Measurements from ENCODE around the gene MMP10.

MMP10 gene

GRCh38 chr11:102763440-102763839 lies 17.0 kb downstream of the MMP10 start:
- no peak for DNase-seq (ENCODE audit: low read depth, low spot score)
- TF ChIP-seq YY1 (IDR thresholded peaks at IDR 0.05; ENCODE audit: insufficient read depth, insufficient read length) (no peak), SUZ12 (IDR thresholded peaks at IDR 0.05; ENCODE audit: extremely low read depth, insufficient read depth, insufficient read length) (no peak), ZNF274 (IDR thresholded peaks at IDR 0.05; ENCODE audit: low read depth, low read length) (no peak)
- H3K4me1 ChIP-seq (ENCODE audit: insufficient read depth, insufficient read length) = no peaks in the 10 kb centered on the region
- no peak overlapping the region for H3K4me3 ChIP-seq (ENCODE audit: insufficient read length, low read depth)
- no peaks in the 10 kb centered on the region for H3K9me3 ChIP-seq (ENCODE audit: insufficient read depth, low read length)
- H3K27me3 ChIP-seq (ENCODE audit: insufficient read depth, insufficient read length) = no peaks in the 10 kb centered on the region
- H3K9ac ChIP-seq (ENCODE audit: insufficient read length, low read depth) = no peak overlapping the region
- H3K36me3 ChIP-seq (ENCODE audit: insufficient read depth, insufficient read length, low read length) = no peaks in the 10 kb centered on the region

- Histone ChIP-seq H3K9ac (ENCODE audit: insufficient read length, low read depth) (no peak overlapping the region), H3K27me3 (ENCODE audit: insufficient read depth, insufficient read length) (no peaks in the 10 kb centered on the region), H3K4me3 (ENCODE audit: insufficient read length, low read depth) (no peak overlapping the region), H3K36me3 (ENCODE audit: insufficient read depth, insufficient read length, low read length) (no peaks in the 10 kb centered on the region), H3K9me3 (ENCODE audit: insufficient read depth, low read length) (no peaks in the 10 kb centered on the region), H3K4me1 (ENCODE audit: insufficient read depth, insufficient read length) (no peaks in the 10 kb centered on the region)
- DNase-seq (ENCODE audit: low read depth, low spot score) = no peak
- no peak for TF ChIP-seq ZNF274 (IDR thresholded peaks at IDR 0.05; ENCODE audit: low read depth, low read length)
- TF ChIP-seq SUZ12 (IDR thresholded peaks at IDR 0.05; ENCODE audit: extremely low read depth, insufficient read depth, insufficient read length) = no peak
- no peak for TF ChIP-seq YY1 (IDR thresholded peaks at IDR 0.05; ENCODE audit: insufficient read depth, insufficient read length)
Measured at GRCh38 chr11:102762361-102762767, 18.1 kb downstream of the MMP10 start.

DNA sequence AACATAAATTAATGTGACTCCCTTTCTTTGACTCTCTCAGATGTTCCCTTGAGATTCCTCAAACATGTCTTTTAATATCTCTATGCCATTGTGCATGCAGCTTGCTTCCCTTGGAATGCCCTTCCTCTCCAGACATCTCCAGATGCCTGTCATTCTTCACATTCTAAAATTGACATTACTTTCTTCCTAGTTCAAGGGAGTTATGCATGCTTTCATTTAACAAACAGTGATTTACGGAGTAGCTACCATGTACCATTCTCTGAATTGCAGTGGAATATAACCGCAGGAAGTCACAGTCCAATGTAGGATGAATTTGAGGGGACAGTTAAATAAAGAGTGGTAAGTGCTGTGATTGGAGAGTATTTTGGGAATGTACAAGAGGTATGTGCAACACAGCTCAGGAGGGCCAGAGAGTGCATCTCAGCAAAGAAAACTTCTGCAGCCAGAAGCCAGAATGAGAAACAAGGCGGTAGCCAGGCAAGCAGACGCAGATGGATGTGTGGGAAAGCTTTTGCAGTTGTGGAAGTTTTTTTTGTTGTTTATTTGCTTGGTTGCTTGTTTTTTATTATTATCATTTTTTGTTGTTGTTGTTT lies 18.7 kb downstream of the MMP10 start:
- no peaks in the 10 kb centered on the region for H3K27me3 ChIP-seq (ENCODE audit: insufficient read depth, insufficient read length)
- H3K9me3 ChIP-seq (ENCODE audit: insufficient read depth, low read length) = no peaks in the 10 kb centered on the region
- H3K4me3 ChIP-seq (ENCODE audit: insufficient read length, low read depth) = no peak overlapping the region
- H3K4me1 ChIP-seq (ENCODE audit: insufficient read depth, insufficient read length) = no peaks in the 10 kb centered on the region
- TF ChIP-seq ZNF274 (IDR thresholded peaks at IDR 0.05; ENCODE audit: low read depth, low read length) (no peak), SUZ12 (IDR thresholded peaks at IDR 0.05; ENCODE audit: extremely low read depth, insufficient read depth, insufficient read length) (no peak)
- no peak overlapping the region for H3K9ac ChIP-seq (ENCODE audit: insufficient read length, low read depth)
- H3K36me3 ChIP-seq (ENCODE audit: insufficient read depth, insufficient read length, low read length) = no peaks in the 10 kb centered on the region
- DNase-seq (ENCODE audit: low read depth, low spot score) = no peak

DNA sequence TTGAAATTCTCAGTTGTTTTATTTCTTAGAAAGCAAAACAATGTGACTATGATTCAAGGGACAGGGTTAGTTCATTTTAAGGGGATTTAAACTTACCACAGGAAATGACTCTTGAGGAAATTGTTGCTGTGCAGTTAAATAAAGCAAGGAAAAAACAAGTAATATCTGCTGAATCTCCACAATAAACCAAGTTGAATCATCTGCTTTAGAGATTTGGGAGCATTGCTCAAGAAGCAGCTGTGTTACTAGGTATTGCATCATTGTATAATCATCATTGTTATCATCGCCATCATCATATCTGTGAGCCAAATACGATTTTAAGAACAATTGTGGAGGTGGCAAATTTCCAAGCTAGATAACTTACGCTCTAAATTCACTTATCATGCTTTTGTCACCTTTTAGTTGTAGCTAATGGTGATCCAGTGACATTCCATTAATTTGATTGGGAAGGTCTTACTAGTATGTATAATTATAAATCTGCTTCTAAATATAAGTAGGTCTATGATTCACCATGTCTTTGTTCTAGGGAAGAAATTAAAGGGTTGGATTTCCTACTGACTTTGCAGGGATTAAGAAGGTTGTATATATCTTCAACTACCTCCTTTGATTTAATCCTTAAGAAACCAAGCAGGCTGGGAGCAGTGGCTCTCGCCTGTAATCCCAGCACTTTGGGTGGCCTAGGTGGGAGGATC lies 19.9 kb downstream of the MMP10 start:
- Histone ChIP-seq H3K9ac (ENCODE audit: insufficient read length, low read depth) (no peak overlapping the region), H3K4me3 (ENCODE audit: insufficient read length, low read depth) (no peak overlapping the region), H3K9me3 (ENCODE audit: insufficient read depth, low read length) (no peaks in the 10 kb centered on the region), H3K27me3 (ENCODE audit: insufficient read depth, insufficient read length) (no peaks in the 10 kb centered on the region), H3K36me3 (ENCODE audit: insufficient read depth, insufficient read length, low read length) (no peaks in the 10 kb centered on the region), H3K4me1 (ENCODE audit: insufficient read depth, insufficient read length) (no peaks in the 10 kb centered on the region)
- DNase-seq (ENCODE audit: low read depth, low spot score) = no peak
- TF ChIP-seq SUZ12 (IDR thresholded peaks at IDR 0.05; ENCODE audit: extremely low read depth, insufficient read depth, insufficient read length) (no peak), YY1 (IDR thresholded peaks at IDR 0.05; ENCODE audit: insufficient read depth, insufficient read length) (no peak), ZNF274 (IDR thresholded peaks at IDR 0.05; ENCODE audit: low read depth, low read length) (no peak)

GRCh38 chr11:102757823-102758549 lies 22.4 kb downstream of the MMP10 start:
- Histone ChIP-seq H3K4me3 (ENCODE audit: insufficient read length, low read depth) (no peak overlapping the region), H3K27me3 (ENCODE audit: insufficient read depth, insufficient read length) (no peaks in the 10 kb centered on the region), H3K4me1 (ENCODE audit: insufficient read depth, insufficient read length) (no peaks in the 10 kb centered on the region), H3K36me3 (ENCODE audit: insufficient read depth, insufficient read length, low read length) (peaks cover 7% of the 10 kb centered on the region), H3K9ac (ENCODE audit: insufficient read length, low read depth) (no peak overlapping the region), H3K9me3 (ENCODE audit: insufficient read depth, low read length) (no peaks in the 10 kb centered on the region)
- no peak for DNase-seq (ENCODE audit: low read depth, low spot score)
- TF ChIP-seq YY1 (IDR thresholded peaks at IDR 0.05; ENCODE audit: insufficient read depth, insufficient read length) = no peak
- TF ChIP-seq SUZ12 (IDR thresholded peaks at IDR 0.05; ENCODE audit: extremely low read depth, insufficient read depth, insufficient read length) = no peak
- TF ChIP-seq ZNF274 (IDR thresholded peaks at IDR 0.05; ENCODE audit: low read depth, low read length) = no peak

GRCh38 chr11:102753267-102753666 lies 27.2 kb downstream of the MMP10 start:
- TF ChIP-seq YY1 (IDR thresholded peaks at IDR 0.05; ENCODE audit: insufficient read depth, insufficient read length) (no peak), SUZ12 (IDR thresholded peaks at IDR 0.05; ENCODE audit: extremely low read depth, insufficient read depth, insufficient read length) (no peak), ZNF274 (IDR thresholded peaks at IDR 0.05; ENCODE audit: low read depth, low read length) (no peak)
- Histone ChIP-seq H3K9ac (ENCODE audit: insufficient read length, low read depth) (no peak overlapping the region), H3K9me3 (ENCODE audit: insufficient read depth, low read length) (no peaks in the 10 kb centered on the region), H3K36me3 (ENCODE audit: insufficient read depth, insufficient read length, low read length) (peaks cover 9% of the 10 kb centered on the region), H3K4me1 (ENCODE audit: insufficient read depth, insufficient read length) (peaks cover 2% of the 10 kb centered on the region), H3K4me3 (ENCODE audit: insufficient read length, low read depth) (no peak overlapping the region), H3K27me3 (ENCODE audit: insufficient read depth, insufficient read length) (no peaks in the 10 kb centered on the region)
- no peak for DNase-seq (ENCODE audit: low read depth, low spot score)

DNA sequence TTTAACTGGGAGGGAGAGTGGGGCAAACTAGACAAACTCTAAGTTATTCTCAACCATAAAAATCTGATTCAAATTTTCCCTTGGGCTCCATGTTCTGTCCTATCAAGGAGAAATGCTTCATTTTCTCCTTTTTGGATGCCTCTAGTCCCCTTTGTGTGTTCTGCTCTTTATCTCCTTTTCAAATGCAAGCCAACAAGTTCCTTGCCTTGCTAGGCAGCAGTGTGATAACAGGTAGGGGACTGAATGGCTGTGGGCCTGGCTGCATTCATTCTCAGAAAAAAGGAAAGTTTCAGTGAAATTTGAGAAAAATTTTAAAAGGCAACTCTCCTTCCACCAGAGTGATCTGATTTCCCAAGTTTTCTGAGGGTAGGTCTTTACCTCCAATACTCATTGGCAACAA lies 28.8 kb downstream of the MMP10 start:
- H3K9ac ChIP-seq (ENCODE audit: insufficient read length, low read depth) = no peak overlapping the region
- TF ChIP-seq SUZ12 (IDR thresholded peaks at IDR 0.05; ENCODE audit: extremely low read depth, insufficient read depth, insufficient read length) = no peak
- no peak for TF ChIP-seq YY1 (IDR thresholded peaks at IDR 0.05; ENCODE audit: insufficient read depth, insufficient read length)
- no peak for TF ChIP-seq ZNF274 (IDR thresholded peaks at IDR 0.05; ENCODE audit: low read depth, low read length)
- no peak for DNase-seq (ENCODE audit: low read depth, low spot score)
- no peaks in the 10 kb centered on the region for H3K9me3 ChIP-seq (ENCODE audit: insufficient read depth, low read length)
- H3K36me3 ChIP-seq (ENCODE audit: insufficient read depth, insufficient read length, low read length) = peaks cover 9% of the 10 kb centered on the region
- H3K27me3 ChIP-seq (ENCODE audit: insufficient read depth, insufficient read length) = no peaks in the 10 kb centered on the region
- H3K4me3 ChIP-seq (ENCODE audit: insufficient read length, low read depth) = no peak overlapping the region
- peaks cover 2% of the 10 kb centered on the region for H3K4me1 ChIP-seq (ENCODE audit: insufficient read depth, insufficient read length)
